SK-N-SH (cell line): ENCODE measurements around the gene BCL11B.

Source experiments
- RXRA ChIP-seq: IDR thresholded peaks from 2 replicates; pipeline ENCODE4 v1.4.0; 2012; ENCODE audit warnings: low read depth, mild to moderate bottlenecking, borderline replicate concordance
- TCF12 ChIP-seq: IDR thresholded peaks from 2 replicates; pipeline ENCODE4 v1.4.0; 2012
- TF ChIP-seq, protein P1 (sequence below): fragments of 200-600 bp; sonication (generic); IDR thresholded peaks from 2 replicates; pipeline ENCODE4 v1.6.1; 2017; ENCODE audit warnings: antibody characterized with exemption, mild to moderate bottlenecking, moderate library complexity

DNA sequence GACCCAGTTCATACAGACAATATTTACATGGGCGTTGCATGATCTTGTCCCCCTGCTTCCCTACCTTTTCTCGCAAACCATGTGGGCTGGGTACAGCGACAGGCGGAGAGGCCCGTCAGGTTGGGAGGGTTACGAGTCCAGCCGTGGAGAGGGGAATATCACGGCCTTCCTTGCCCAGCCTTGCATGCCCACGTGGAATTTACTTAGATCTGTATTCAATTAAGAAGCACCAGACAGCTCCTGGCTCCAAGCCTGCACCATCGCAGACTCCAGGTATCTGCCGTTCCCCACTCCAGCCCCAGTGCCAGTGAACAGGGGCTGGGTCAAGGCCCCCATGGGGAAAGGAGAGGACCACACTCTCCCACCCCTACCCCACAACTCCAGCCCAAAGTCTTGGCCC lies 29.8 kb downstream of the BCL11B start:
- TF ChIP-seq TCF12 (no peak), RXRA (no peak)
- TF ChIP-seq, protein P1, sequence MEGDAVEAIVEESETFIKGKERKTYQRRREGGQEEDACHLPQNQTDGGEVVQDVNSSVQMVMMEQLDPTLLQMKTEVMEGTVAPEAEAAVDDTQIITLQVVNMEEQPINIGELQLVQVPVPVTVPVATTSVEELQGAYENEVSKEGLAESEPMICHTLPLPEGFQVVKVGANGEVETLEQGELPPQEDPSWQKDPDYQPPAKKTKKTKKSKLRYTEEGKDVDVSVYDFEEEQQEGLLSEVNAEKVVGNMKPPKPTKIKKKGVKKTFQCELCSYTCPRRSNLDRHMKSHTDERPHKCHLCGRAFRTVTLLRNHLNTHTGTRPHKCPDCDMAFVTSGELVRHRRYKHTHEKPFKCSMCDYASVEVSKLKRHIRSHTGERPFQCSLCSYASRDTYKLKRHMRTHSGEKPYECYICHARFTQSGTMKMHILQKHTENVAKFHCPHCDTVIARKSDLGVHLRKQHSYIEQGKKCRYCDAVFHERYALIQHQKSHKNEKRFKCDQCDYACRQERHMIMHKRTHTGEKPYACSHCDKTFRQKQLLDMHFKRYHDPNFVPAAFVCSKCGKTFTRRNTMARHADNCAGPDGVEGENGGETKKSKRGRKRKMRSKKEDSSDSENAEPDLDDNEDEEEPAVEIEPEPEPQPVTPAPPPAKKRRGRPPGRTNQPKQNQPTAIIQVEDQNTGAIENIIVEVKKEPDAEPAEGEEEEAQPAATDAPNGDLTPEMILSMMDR: no peak
